Calu3 (cell line): ENCODE measurements around the gene TRIM33. TPM values are rescaled to one million over a fixed set of nuclear protein-coding genes. Genes with fewer than 3 reads are reported as not detected.

Experiments
- BruUV-seq: library from RNA; stranded (reverse); fragments of 400-500 nt; replicated peaks from 2 replicates; lab custom pipeline; 2021; lab: Mats Ljungman, UMichigan
- CTCF ChIA-PET: fragments of 300-600 bp; sonication (Branson Sonifier 250); formaldehyde crosslinking; loops from one replicate; lab custom pipeline; 2022; ENCODE audit warnings: antibody characterized with exemption; lab: Charles Lee
- DNase-seq: peaks from one replicate; pipeline ENCODE4 v3.0.0; 2022
- H3K27ac Mint-ChIP-seq: one replicate; pipeline ENCODE4 v1.8.0; 2022; ENCODE audit warnings: mixed read lengths; ENCODE audit not compliant: unreplicated experiment
- H3K27me3 Mint-ChIP-seq: one replicate; pipeline ENCODE4 v1.8.0; 2022; ENCODE audit warnings: mixed read lengths; ENCODE audit not compliant: unreplicated experiment
- H3K36me3 Mint-ChIP-seq: one replicate; pipeline ENCODE4 v1.8.0; 2022; ENCODE audit warnings: mild to moderate bottlenecking, moderate library complexity, mixed read lengths; ENCODE audit not compliant: insufficient read depth, unreplicated experiment
- H3K4me1 Mint-ChIP-seq: one replicate; pipeline ENCODE4 v1.8.0; 2022; ENCODE audit warnings: mild to moderate bottlenecking, low read depth, mixed read lengths; ENCODE audit not compliant: unreplicated experiment
- H3K4me3 Mint-ChIP-seq: one replicate; pipeline ENCODE4 v1.8.0; 2022; ENCODE audit warnings: mild to moderate bottlenecking, low read depth, moderate library complexity, mixed read lengths; ENCODE audit not compliant: unreplicated experiment
- H3K9me3 Mint-ChIP-seq: one replicate; pipeline ENCODE4 v1.8.0; 2022; ENCODE audit warnings: low read depth, mixed read lengths; ENCODE audit not compliant: unreplicated experiment
- CTCF ChIP-seq: fragments of 200-600 bp; IDR thresholded peaks from one replicate; pipeline ENCODE4 v1.8.0; 2022; ENCODE audit warnings: antibody characterized with exemption; ENCODE audit not compliant: unreplicated experiment
- intact Hi-C: fragments of 100-400 bp; cut with micrococcal nuclease; formaldehyde crosslinking; loops from one replicate; pipeline ENCODE4 v1.10.0; 2022; ENCODE audit not compliant: unreplicated experiment
- total RNA-seq: library from RNA; stranded (reverse); gene quantifications from 2 replicates; pipeline ENCODE4 v1.2.3, GENCODE V29; 2022

TRIM33 gene
- total RNA-seq, 1 experiment from 2014 or later: 42.0 TPM

GRCh38 chr1:114502080-114502479 lies 8.9 kb downstream of the TRIM33 start:
- no peaks in the 10 kb centered on the region for H3K27me3 Mint-ChIP-seq
- DNase-seq: no peak
- no peak overlapping the region for H3K27ac Mint-ChIP-seq
- no peak for TF ChIP-seq CTCF
- H3K4me3 Mint-ChIP-seq: no peak overlapping the region
- BruUV-seq: no TSS peak
- intact Hi-C loops: no loop called here
- peaks cover 2% of the 10 kb centered on the region for H3K9me3 Mint-ChIP-seq
- H3K4me1 Mint-ChIP-seq: peaks cover 7% of the 10 kb centered on the region
- CTCF ChIA-PET: no interaction called here
- peaks cover 13% of the 10 kb centered on the region for H3K36me3 Mint-ChIP-seq

- Mint-ChIP-seq H3K4me1 (no peaks in the 10 kb centered on the region), H3K27me3 (no peaks in the 10 kb centered on the region), H3K4me3 (no peak overlapping the region), H3K9me3 (peaks cover 2% of the 10 kb centered on the region), H3K36me3 (peaks cover 5% of the 10 kb centered on the region), H3K27ac (no peak overlapping the region)
- intact Hi-C loops: no loop called here
- CTCF ChIA-PET: no interaction called here
- BruUV-seq: no TSS peak
- no peak for TF ChIP-seq CTCF
- no peak for DNase-seq
These were observed 11.5 kb downstream of the TRIM33 start for GRCh38 chr1:114499478-114499877.

- Mint-ChIP-seq H3K27me3 (no peaks in the 10 kb centered on the region), H3K9me3 (peaks cover 6% of the 10 kb centered on the region), H3K4me3 (no peak overlapping the region), H3K36me3 (peaks cover 5% of the 10 kb centered on the region), H3K27ac (no peak overlapping the region), H3K4me1 (no peaks in the 10 kb centered on the region)
- CTCF ChIA-PET: no interaction called here
- DNase-seq: no peak
- TF ChIP-seq CTCF: no peak
- intact Hi-C loops: no loop called here
- BruUV-seq: no TSS peak
These were observed 14.9 kb downstream of the TRIM33 start for GRCh38 chr1:114496089-114496488.

GRCh38 chr1:114495486-114495885 lies 15.5 kb downstream of the TRIM33 start:
- Mint-ChIP-seq H3K27ac (no peak overlapping the region), H3K27me3 (no peaks in the 10 kb centered on the region), H3K4me1 (no peaks in the 10 kb centered on the region), H3K9me3 (peaks cover 6% of the 10 kb centered on the region), H3K4me3 (no peak overlapping the region), H3K36me3 (peaks cover 5% of the 10 kb centered on the region)
- CTCF ChIA-PET: no interaction called here
- TF ChIP-seq CTCF: no peak
- BruUV-seq: no TSS peak
- no peak for DNase-seq
- intact Hi-C loops: no loop called here

GRCh38 chr1:114492978-114493377 lies 18.0 kb downstream of the TRIM33 start:
- no peak overlapping the region for H3K27ac Mint-ChIP-seq
- intact Hi-C loops: no loop called here
- no peaks in the 10 kb centered on the region for H3K36me3 Mint-ChIP-seq
- DNase-seq: no peak
- peaks cover 8% of the 10 kb centered on the region for H3K4me1 Mint-ChIP-seq
- no peak for TF ChIP-seq CTCF
- CTCF ChIA-PET: no interaction called here
- no TSS peak for BruUV-seq
- peaks cover 4% of the 10 kb centered on the region for H3K9me3 Mint-ChIP-seq
- no peaks in the 10 kb centered on the region for H3K27me3 Mint-ChIP-seq
- H3K4me3 Mint-ChIP-seq: no peak overlapping the region
